Measurements from ENCODE around the gene WDR90.

DNA sequence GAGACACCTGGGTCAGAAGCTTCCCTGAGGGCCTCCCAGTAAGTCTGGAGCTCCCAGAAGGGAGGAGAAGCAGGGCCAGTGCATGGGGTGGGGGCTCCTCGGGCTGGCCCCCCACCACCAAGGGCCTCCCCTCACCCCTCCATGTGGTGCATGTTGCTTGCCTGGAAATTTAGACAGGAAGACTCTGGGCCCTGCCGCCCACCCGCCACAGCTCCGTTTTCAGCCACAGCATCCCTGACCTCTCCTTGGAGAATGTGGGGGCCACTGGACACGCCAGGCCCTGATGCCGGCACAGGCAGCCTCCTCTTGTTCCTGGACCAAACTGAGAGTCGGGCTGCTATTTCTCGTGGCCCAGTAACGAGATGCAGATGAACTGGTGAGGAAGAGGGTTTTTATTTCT, 10.3 kb upstream of the WDR90 start:
- TF ChIP-seq, protein P1, sequence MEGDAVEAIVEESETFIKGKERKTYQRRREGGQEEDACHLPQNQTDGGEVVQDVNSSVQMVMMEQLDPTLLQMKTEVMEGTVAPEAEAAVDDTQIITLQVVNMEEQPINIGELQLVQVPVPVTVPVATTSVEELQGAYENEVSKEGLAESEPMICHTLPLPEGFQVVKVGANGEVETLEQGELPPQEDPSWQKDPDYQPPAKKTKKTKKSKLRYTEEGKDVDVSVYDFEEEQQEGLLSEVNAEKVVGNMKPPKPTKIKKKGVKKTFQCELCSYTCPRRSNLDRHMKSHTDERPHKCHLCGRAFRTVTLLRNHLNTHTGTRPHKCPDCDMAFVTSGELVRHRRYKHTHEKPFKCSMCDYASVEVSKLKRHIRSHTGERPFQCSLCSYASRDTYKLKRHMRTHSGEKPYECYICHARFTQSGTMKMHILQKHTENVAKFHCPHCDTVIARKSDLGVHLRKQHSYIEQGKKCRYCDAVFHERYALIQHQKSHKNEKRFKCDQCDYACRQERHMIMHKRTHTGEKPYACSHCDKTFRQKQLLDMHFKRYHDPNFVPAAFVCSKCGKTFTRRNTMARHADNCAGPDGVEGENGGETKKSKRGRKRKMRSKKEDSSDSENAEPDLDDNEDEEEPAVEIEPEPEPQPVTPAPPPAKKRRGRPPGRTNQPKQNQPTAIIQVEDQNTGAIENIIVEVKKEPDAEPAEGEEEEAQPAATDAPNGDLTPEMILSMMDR (IDR thresholded peaks at IDR 0.05) = no peak
- no peak for TF ChIP-seq POLR2AphosphoS5 (IDR thresholded peaks at IDR 0.05)
- no peak for TF ChIP-seq POLR2A (IDR thresholded peaks at IDR 0.05)
- no peak for TF ChIP-seq EP300 (IDR thresholded peaks at IDR 0.05; ENCODE audit: low read depth)

All from transverse colon (tissue), 4 donors.